CD1c-positive myeloid dendritic cell (primary cell): ENCODE measurements around the gene HAUS7.

Source experiments
- DNase-seq: peaks from one replicate; pipeline ENCODE4 v3.0.0-alpha.2; 2016; ENCODE audit errors: extremely low spot score

The HAUS7 gene

GRCh38 chrX:153439977-153440376 is 30.4 kb downstream of the HAUS7 start:
- DNase-seq = no peak

- no peak for DNase-seq
Observed at GRCh38 chrX:153438532-153438931, 31.8 kb downstream of the HAUS7 start.

- no peak for DNase-seq
Observed at GRCh38 chrX:153435845-153436244, 34.5 kb downstream of the HAUS7 start.

GRCh38 chrX:153434801-153435200 is 35.6 kb downstream of the HAUS7 start:
- no peak for DNase-seq

GRCh38 chrX:153433781-153434285 is 36.5 kb downstream of the HAUS7 start:
- no peak for DNase-seq

- no peak for DNase-seq
Observed at GRCh38 chrX:153433161-153433680, 37.2 kb downstream of the HAUS7 start.

GRCh38 chrX:153430796-153431195 is 39.6 kb downstream of the HAUS7 start:
- DNase-seq = no peak

- no peak for DNase-seq
Observed at GRCh38 chrX:153426204-153426603, 44.2 kb downstream of the HAUS7 start.

- DNase-seq = no peak
Observed at GRCh38 chrX:153423652-153424051, 46.7 kb downstream of the HAUS7 start.

GRCh38 chrX:153421856-153422255 is 48.5 kb downstream of the HAUS7 start:
- no peak for DNase-seq

GRCh38 chrX:153420851-153421599 is 49.4 kb downstream of the HAUS7 start:
- DNase-seq = no peak

- DNase-seq = no peak
Observed at GRCh38 chrX:153417637-153418036, 52.7 kb downstream of the HAUS7 start.

- DNase-seq = peak; percentile 37
Observed at GRCh38 chrX:153416781-153417450, 53.5 kb downstream of the HAUS7 start.

- peak; percentile 50 for DNase-seq
Observed at GRCh38 chrX:153414856-153415510, 55.4 kb downstream of the HAUS7 start.

GRCh38 chrX:153413731-153414130 is 56.6 kb downstream of the HAUS7 start:
- DNase-seq = no peak

- DNase-seq = no peak
Observed at GRCh38 chrX:153412746-153413720, 57.3 kb downstream of the HAUS7 start.

- DNase-seq = peak; percentile 46
Observed at GRCh38 chrX:153411988-153412574, 58.3 kb downstream of the HAUS7 start.

- DNase-seq = peak; percentile 69
Observed at GRCh38 chrX:153411255-153411987, 59.0 kb downstream of the HAUS7 start, which contains the start of gene ZFP92. Gene ZFP92 (plus strand): TSS chrX:153411472. CDS start chrX:153418323, 6,851 bp downstream.

GRCh38 chrX:153410888-153411254 is 59.5 kb downstream of the HAUS7 start:
- DNase-seq = no peak

GRCh38 chrX:153410373-153410772 is 60.0 kb downstream of the HAUS7 start:
- no peak for DNase-seq
